T-helper 1 cell treated with Interleukin-12 subunit alpha and Interleukin-12 subunit beta and Interleukin-4 antibody, amounts not matched to agents 30 μg/mL and 1 μg/mL, for 36 hours (primary cell): ENCODE results near the gene CCDC174.

ENCODE experiments used
- H3K27ac Mint-ChIP-seq: one replicate; pipeline ENCODE4 v1.8.0; 2021; ENCODE audit warnings: mild to moderate bottlenecking, mixed read lengths
- H3K27me3 Mint-ChIP-seq: one replicate; pipeline ENCODE4 v1.8.0; 2021; ENCODE audit warnings: low read depth, mixed read lengths
- H3K36me3 Mint-ChIP-seq: one replicate; pipeline ENCODE4 v1.8.0; 2021; ENCODE audit warnings: low read depth, mixed read lengths
- H3K4me1 Mint-ChIP-seq: one replicate; pipeline ENCODE4 v1.8.0; 2021; ENCODE audit warnings: low read depth, mixed read lengths
- H3K4me3 Mint-ChIP-seq: one replicate; pipeline ENCODE4 v1.8.0; 2021; ENCODE audit warnings: mild to moderate bottlenecking, moderate library complexity, mixed read lengths
- H3K9me3 Mint-ChIP-seq: one replicate; pipeline ENCODE4 v1.8.0; 2021; ENCODE audit warnings: mixed read lengths

CCDC174 gene

DNA sequence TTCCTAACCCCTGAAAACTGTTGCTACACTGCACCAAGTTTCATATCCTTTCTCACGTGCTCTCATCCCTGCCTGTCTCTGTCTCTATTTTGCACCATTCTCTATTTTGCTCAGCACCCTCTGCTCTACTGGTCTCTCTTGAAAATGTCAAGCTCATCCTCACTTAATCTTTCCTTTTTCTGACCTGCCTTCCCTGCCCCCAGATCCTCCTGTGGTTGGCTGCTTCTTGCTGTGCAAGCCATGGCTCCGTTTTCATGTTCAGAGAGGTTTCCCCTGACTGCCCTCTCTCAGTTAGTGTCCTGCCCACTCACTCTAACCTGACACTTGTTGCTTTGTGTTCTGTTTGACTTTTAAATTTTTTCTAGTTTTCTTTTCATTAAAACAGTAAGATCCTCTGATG, 6.0 kb downstream of the CCDC174 start:
- no peaks in the 10 kb centered on the region for H3K27me3 Mint-ChIP-seq
- no peaks in the 10 kb centered on the region for H3K9me3 Mint-ChIP-seq
- no peak overlapping the region for H3K27ac Mint-ChIP-seq
- H3K4me1 Mint-ChIP-seq = peaks cover 20% of the 10 kb centered on the region
- H3K36me3 Mint-ChIP-seq = peaks cover 39% of the 10 kb centered on the region
- H3K4me3 Mint-ChIP-seq = no peak overlapping the region

DNA sequence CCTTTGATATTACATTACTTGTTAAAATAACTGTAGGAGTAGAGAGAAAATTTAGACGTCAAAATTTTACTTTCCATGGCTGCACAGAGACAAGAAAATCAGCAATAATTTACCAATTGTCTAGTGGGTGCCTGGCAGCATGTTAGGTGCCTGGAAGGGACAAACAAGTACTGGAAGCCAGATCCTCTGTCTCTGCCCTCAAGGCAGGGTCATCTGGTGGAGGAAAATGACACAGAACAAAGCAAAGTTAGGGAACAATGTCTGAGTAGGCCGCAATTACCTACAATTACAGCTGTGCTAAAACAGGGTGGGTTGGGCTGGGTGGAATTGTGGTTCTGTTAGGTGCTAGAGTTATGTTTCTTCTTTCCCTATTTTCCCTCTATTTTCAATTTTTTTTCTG, 7.4 kb downstream of the CCDC174 start:
- H3K4me3 Mint-ChIP-seq = no peak overlapping the region
- H3K4me1 Mint-ChIP-seq = peaks cover 10% of the 10 kb centered on the region
- H3K27ac Mint-ChIP-seq = no peak overlapping the region
- H3K27me3 Mint-ChIP-seq = no peaks in the 10 kb centered on the region
- H3K9me3 Mint-ChIP-seq = no peaks in the 10 kb centered on the region
- peaks cover 47% of the 10 kb centered on the region for H3K36me3 Mint-ChIP-seq

DNA sequence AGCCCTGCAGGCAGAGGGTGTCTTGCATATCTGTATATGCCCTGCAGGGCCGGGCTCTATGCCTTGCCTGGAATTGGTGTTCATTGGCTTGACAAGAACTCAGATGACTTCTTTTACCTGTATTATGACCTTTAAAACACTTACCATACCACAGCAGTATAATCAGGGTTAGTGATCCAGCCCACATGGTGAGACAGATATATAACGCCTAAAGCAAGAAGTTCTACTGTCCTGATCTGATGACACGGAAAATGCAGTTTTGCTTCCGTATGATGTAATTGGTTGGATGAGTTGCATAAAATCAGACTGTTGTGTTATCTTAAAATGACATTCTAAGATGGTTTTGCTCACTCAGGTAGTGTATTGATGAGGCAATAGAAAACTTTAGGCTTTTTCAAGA, 9.4 kb downstream of the CCDC174 start:
- Mint-ChIP-seq H3K27me3 (no peaks in the 10 kb centered on the region), H3K9me3 (no peaks in the 10 kb centered on the region), H3K36me3 (peaks cover 55% of the 10 kb centered on the region), H3K4me1 (peaks cover 8% of the 10 kb centered on the region), H3K4me3 (no peak overlapping the region), H3K27ac (no peak overlapping the region)

DNA sequence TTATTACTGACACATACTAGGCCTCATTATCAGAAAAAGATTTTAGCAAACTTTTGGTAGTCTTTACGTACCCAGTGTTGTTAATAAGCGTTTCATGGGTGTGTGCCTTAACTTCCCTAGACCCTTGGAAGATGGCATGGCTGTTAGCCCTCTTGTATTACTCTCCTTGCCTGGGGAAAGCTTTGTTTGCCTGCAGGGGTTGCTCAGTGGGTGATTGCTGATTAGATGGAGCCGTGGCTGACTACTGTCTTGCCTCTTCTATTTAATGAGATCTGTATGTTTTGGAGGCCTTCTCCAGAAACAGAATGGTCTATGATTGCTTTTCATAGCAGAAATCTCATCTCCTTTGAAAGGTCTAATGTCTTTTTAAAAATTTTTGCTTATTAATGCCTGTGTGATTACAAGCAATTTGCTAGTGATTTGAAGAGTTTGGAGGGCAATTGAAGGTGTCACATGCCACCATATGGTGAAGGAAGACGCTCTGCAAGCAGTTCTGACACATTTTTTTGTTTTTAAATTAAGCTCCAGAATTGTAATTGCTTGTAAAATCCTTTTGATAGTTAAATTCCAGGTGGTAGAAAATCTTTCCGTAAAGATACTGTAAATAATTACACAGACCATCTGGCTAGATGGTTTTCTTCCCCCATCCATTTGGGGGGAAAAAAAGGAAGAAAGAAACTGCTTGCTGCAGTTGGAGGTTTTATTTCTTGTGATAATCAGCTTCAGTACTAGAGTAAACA, 12.0 kb downstream of the CCDC174 start:
- H3K27me3 Mint-ChIP-seq = no peaks in the 10 kb centered on the region
- no peaks in the 10 kb centered on the region for H3K9me3 Mint-ChIP-seq
- no peaks in the 10 kb centered on the region for H3K4me1 Mint-ChIP-seq
- H3K27ac Mint-ChIP-seq = no peak overlapping the region
- peaks cover 59% of the 10 kb centered on the region for H3K36me3 Mint-ChIP-seq
- H3K4me3 Mint-ChIP-seq = no peak overlapping the region

DNA sequence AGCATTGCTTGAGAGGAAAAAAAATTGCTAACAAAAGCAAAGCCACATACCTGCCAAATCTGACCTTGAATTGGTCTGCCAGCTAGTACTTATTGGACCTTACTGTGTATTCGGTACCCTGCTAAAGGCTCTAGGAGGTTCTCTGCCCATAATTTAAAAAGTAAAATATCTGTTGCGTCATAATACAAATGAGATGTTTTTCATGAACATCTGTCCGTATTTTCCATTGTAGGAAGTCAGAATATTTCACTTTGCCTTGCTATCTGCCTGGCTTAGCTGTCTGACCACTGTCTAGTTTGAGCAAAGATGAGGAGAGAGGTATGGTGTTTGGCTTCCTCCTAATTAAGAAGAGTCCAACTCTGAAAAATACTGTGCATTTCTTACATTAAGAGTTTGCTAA, 12.6 kb downstream of the CCDC174 start:
- Mint-ChIP-seq H3K36me3 (peaks cover 56% of the 10 kb centered on the region), H3K4me1 (no peaks in the 10 kb centered on the region), H3K27me3 (no peaks in the 10 kb centered on the region), H3K9me3 (no peaks in the 10 kb centered on the region), H3K4me3 (no peak overlapping the region), H3K27ac (no peak overlapping the region)

DNA sequence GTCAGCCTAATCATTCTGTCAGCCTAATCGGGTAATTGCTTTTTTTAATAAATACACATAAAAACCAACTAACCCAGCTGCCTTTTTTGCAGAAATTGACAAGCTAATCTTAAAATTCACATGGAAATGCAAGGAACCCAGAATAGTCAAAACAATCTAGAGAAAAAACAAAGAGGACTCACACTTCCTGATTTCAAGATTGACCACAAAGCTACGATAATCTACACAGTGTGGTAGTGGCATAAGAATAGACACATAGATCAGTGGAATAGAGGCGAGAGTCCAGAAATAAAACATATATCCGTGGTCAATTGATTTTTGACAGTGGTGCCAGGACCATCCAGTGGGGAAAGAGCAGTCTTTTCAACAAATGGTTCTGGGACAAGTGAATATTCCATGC, 21.0 kb downstream of the CCDC174 start:
- Mint-ChIP-seq H3K27me3 (no peaks in the 10 kb centered on the region), H3K4me1 (no peaks in the 10 kb centered on the region), H3K27ac (no peak overlapping the region), H3K4me3 (no peak overlapping the region), H3K9me3 (no peaks in the 10 kb centered on the region), H3K36me3 (peaks cover 35% of the 10 kb centered on the region)

DNA sequence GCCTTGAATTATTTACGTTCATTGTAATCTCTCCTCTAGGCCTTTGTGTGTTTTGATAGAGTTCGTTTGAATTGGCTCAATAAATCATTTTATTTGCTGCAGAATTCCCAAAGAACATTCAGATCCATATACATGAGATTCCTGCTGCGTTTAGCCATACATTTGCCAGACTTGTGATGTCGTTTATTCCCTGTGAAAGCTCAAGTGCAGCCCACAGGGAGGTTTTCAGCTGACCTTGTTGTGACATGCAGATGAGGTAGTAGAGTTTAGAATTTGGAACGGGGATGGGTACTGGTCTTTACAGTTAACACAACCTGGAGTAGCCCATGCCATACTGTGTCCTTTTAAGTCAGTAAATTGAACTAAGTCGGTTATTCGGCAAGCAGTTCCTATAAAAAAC, 23.3 kb downstream of the CCDC174 start, which contains the start of gene C3orf20:
C3orf20 (plus strand) TSS at position 301 of the 400 bp plus-strand sequence. CDS start 7,573 bp downstream, outside the sequence.
- peaks cover 24% of the 10 kb centered on the region for H3K36me3 Mint-ChIP-seq
- H3K27me3 Mint-ChIP-seq = no peaks in the 10 kb centered on the region
- no peak within 1 kb of the TSS for H3K4me3 Mint-ChIP-seq
- no peaks in the 10 kb centered on the region for H3K4me1 Mint-ChIP-seq
- H3K27ac Mint-ChIP-seq = no peak within 1 kb of the TSS
- peaks cover 9% of the 10 kb centered on the region for H3K9me3 Mint-ChIP-seq

DNA sequence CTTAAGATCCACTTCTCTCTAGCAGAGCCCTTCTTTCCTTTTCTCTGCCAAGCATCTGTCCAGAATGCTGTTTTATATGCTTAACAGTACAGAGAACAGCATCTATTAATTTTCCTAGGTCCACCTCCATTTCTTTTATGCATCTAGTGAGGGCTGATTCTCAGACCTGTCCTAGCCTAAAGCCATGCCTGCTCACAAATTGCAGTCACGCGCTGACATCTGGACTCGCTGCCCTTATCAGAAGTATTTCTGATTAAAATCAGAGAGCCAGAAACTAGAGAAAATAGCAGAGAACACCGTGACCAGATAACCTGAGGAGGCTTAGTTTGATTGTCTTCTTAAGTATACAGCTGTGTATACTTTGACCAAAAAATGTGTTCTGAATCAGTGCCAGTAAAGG, 25.3 kb downstream of the CCDC174 start:
- peaks cover 11% of the 10 kb centered on the region for H3K36me3 Mint-ChIP-seq
- H3K27me3 Mint-ChIP-seq = no peaks in the 10 kb centered on the region
- peaks cover 18% of the 10 kb centered on the region for H3K9me3 Mint-ChIP-seq
- H3K4me3 Mint-ChIP-seq = no peak overlapping the region
- H3K27ac Mint-ChIP-seq = no peak overlapping the region
- no peaks in the 10 kb centered on the region for H3K4me1 Mint-ChIP-seq

DNA sequence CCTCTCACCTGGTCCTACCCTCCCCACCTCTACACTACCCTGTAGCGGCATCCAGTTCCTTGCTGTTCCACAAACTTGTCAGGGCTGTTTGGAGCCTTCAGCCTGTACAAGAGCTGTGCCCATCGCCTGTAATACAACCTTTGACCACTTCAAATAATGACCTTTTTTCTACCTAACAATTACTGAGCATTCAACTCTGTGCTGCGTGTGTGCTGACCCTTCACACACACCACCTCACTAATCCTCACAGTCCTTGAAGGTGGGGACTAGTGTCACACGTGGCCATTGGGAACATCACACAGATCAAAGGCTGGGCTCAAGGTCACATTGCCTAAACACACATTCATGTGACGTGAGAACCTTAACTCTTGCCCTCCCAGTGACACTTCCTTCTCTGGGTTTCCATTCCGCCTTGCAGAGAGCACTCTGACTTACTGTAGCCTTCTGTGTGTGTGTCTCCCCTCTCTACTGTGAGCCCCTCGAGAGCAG, 26.5 kb downstream of the CCDC174 start:
- no peaks in the 10 kb centered on the region for H3K27me3 Mint-ChIP-seq
- H3K27ac Mint-ChIP-seq = no peak overlapping the region
- peaks cover 9% of the 10 kb centered on the region for H3K36me3 Mint-ChIP-seq
- H3K4me1 Mint-ChIP-seq = no peaks in the 10 kb centered on the region
- H3K9me3 Mint-ChIP-seq = peaks cover 18% of the 10 kb centered on the region
- no peak overlapping the region for H3K4me3 Mint-ChIP-seq

DNA sequence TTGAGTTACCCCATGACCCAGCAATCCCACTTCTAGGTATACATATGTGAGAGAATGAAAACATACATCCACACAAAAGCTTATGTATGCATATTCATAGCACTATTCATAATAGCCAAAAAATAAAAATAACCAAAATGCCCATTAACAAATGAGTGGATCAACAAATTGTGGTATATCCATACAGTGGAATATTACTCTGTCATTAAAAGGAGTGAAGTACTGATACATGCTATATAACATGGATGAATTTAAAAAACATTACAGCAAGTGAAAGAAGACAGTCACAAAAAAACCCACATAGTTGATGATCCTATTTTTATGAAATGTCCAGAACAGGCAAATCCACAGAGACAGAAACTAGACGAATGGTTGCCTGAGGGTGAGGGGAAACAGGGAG, 28.6 kb downstream of the CCDC174 start:
- peaks cover 8% of the 10 kb centered on the region for H3K36me3 Mint-ChIP-seq
- H3K27ac Mint-ChIP-seq = no peak overlapping the region
- H3K9me3 Mint-ChIP-seq = peaks cover 18% of the 10 kb centered on the region
- H3K4me3 Mint-ChIP-seq = no peak overlapping the region
- no peaks in the 10 kb centered on the region for H3K27me3 Mint-ChIP-seq
- H3K4me1 Mint-ChIP-seq = no peaks in the 10 kb centered on the region

DNA sequence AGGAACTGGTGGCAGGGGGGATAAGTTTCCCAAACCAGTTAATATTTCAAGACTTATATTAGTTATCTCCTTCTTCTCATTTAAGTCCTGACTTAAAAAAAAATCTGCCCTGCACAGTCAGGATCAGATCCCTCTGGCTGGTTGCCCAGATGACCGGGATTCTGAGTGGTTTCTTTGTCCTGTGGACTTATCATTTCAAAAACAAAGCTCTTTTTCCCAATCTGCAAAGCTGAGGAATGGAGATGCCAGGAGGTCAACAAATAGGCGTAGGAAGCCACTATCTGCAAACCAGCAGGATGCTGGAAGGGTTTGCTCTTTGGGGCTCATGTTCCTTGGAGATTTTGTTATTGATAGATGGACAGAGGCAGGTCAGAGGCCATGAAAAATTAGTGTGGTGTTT, 29.2 kb downstream of the CCDC174 start:
- Mint-ChIP-seq H3K4me3 (no peak overlapping the region), H3K27ac (no peak overlapping the region), H3K9me3 (peaks cover 18% of the 10 kb centered on the region), H3K4me1 (no peaks in the 10 kb centered on the region), H3K27me3 (no peaks in the 10 kb centered on the region), H3K36me3 (peaks cover 8% of the 10 kb centered on the region)

DNA sequence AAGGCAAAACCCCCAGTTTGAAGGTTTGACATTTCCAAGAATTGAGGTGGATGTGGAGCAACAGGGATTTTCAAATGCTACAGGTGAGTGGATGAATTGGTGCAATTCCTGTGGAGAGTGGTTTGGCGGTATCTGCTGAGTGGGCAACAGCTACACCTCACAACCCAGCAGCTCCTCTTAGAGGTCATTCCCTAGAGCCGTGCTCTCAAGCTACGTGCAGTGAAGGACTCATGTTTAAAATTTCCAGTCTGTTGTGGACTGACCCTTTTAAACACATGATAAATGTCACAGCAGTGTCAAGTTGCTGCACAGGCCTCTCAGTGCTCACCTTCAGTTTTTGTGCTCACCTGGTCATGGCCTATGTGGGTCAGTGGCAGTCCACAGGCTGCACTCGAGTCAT, 32.9 kb downstream of the CCDC174 start:
- H3K36me3 Mint-ChIP-seq = peaks cover 3% of the 10 kb centered on the region
- H3K27ac Mint-ChIP-seq = no peak overlapping the region
- no peaks in the 10 kb centered on the region for H3K27me3 Mint-ChIP-seq
- no peaks in the 10 kb centered on the region for H3K4me1 Mint-ChIP-seq
- peaks cover 13% of the 10 kb centered on the region for H3K9me3 Mint-ChIP-seq
- no peak overlapping the region for H3K4me3 Mint-ChIP-seq

DNA sequence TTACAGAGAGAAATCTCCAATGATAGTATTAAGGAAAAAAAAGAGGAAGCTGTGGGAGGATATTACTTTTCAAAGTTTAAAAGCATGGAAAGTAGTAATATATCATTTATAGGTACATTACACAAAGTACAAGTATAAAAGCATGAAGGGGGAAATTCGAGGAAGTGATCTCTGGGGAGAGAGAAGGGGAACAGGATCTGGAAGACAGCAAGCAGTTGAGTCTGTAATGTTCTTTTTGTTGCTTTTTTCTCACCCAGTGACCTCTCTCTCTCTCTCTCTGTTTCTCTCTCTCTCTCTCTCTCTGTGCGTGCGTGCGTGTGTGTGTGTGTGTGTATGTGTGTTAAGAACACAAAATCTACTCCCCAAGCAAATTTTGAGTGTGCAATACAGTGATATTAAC, 33.6 kb downstream of the CCDC174 start:
- Mint-ChIP-seq H3K4me3 (no peak overlapping the region), H3K4me1 (no peaks in the 10 kb centered on the region), H3K27ac (no peak overlapping the region), H3K36me3 (peaks cover 3% of the 10 kb centered on the region), H3K9me3 (peaks cover 6% of the 10 kb centered on the region), H3K27me3 (no peaks in the 10 kb centered on the region)

DNA sequence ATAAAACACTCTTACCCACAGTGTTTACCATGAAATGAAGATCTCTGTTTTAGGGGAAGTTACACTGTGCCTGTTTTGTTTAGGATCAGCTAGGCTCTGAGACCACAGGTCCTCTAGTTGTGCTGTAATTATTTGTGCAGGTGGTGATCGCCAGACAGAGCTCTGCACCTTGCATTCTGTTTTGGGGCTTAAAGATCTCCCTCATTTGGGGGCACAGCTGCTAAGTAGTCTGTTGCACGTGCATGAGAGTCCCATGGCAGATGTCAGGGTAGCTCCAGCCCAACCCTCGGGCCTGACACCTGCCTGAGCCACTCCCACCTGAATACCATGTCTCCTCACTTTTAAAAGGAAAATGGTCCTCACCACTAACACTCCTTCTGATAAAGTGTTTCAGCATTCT, 35.8 kb downstream of the CCDC174 start:
- no peaks in the 10 kb centered on the region for H3K27me3 Mint-ChIP-seq
- no peaks in the 10 kb centered on the region for H3K36me3 Mint-ChIP-seq
- H3K4me1 Mint-ChIP-seq = no peaks in the 10 kb centered on the region
- H3K4me3 Mint-ChIP-seq = no peak overlapping the region
- no peak overlapping the region for H3K27ac Mint-ChIP-seq
- H3K9me3 Mint-ChIP-seq = no peaks in the 10 kb centered on the region

DNA sequence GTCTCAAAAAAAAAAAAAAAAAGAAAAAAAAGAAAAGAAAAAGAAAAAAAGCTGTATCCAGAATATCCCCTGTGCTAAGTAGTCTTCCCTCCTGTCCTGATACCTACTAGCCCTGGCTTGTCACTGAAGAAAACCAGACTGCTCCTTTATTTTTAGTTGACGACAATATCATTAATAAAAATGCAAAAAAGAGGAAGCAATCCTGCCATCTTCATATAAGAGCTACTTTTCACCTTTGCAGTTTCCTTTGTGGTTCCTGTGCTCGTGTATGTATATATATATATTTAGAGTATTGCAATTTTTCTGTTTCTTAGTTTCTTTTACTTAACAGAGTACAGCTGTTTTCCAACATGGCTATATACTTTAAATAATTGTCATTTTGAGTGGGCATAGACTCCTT, 37.0 kb downstream of the CCDC174 start:
- H3K4me1 Mint-ChIP-seq = no peaks in the 10 kb centered on the region
- H3K36me3 Mint-ChIP-seq = no peaks in the 10 kb centered on the region
- H3K9me3 Mint-ChIP-seq = no peaks in the 10 kb centered on the region
- no peaks in the 10 kb centered on the region for H3K27me3 Mint-ChIP-seq
- H3K27ac Mint-ChIP-seq = no peak overlapping the region
- no peak overlapping the region for H3K4me3 Mint-ChIP-seq
